Measurements from ENCODE around the gene CDK2.

- TF ChIP-seq CTCF (conservative IDR thresholded peaks at IDR 0.05) (no peak), ZFX (IDR thresholded peaks at IDR 0.05) (no peak)
These were observed 20.1 kb upstream of the CDK2 start for GRCh38 chr12:55946553-55946952.

All from C4-2B (cell line).